Spinal cord (tissue), 10 donors: ENCODE measurements around the gene KLK8. TPM values are rescaled to one million over a fixed set of nuclear protein-coding genes. Genes with fewer than 3 reads are reported as not detected.

Experiments used
- DNase-seq, 6 donors: peaks; one replicate each; pipeline versions ENCODE4 v3.0.0 to v3.0.0-alpha.2; 2013 to 2015; ENCODE audit warnings: low spot score in 6 of 6, low read depth in 4 of 6
- H3K27ac ChIP-seq: one replicate; pipeline ENCODE4 v1.5.1; 2013; ENCODE audit warnings: low read depth, low read length, control low read depth
- H3K27me3 ChIP-seq: one replicate; pipeline ENCODE4 v1.6.1; 2013; ENCODE audit warnings: low read length; ENCODE audit not compliant: control insufficient read depth, insufficient read depth
- H3K36me3 ChIP-seq: one replicate; pipeline ENCODE4 v1.6.1; 2013; ENCODE audit warnings: low read length; ENCODE audit not compliant: control insufficient read depth, insufficient read depth
- H3K4me1 ChIP-seq: one replicate; pipeline ENCODE4 v1.6.1; 2013; ENCODE audit warnings: low read length; ENCODE audit not compliant: control insufficient read depth, insufficient read depth
- H3K4me3 ChIP-seq: one replicate; pipeline ENCODE4 v1.5.1; 2013; ENCODE audit warnings: low read depth, low read length, control low read depth
- H3K9me3 ChIP-seq: one replicate; pipeline ENCODE4 v1.6.1; 2013; ENCODE audit warnings: low read length; ENCODE audit not compliant: control insufficient read depth, insufficient read depth
- WGBS: methylation state at CpG from one replicate; pipeline ENCODE4 v1.1.5; 2013; ENCODE audit warnings: missing lambda C conversion rate; ENCODE audit not compliant: insufficient coverage; 5-methylcytosine and 5-hydroxymethylcytosine counted together
- polyA plus RNA-seq, 2 donors: library from polyadenylated mRNA; unstranded; fragments of 120-200 nt; gene quantifications; one replicate each; pipeline ENCODE4 v1.2.1, GENCODE V29; 2013; ENCODE audit not compliant: insufficient read length in 2 of 2
- total RNA-seq, 2 donors: library from RNA; depleted of rRNA in 1 of 2; stranded (reverse); fragments of 120-200 nt in 1 of 2; fragments of >200 nt in 1 of 2; gene quantifications; one replicate each; pipeline versions ENCODE4 v1.2.3 to v1.2.4, GENCODE V29; 2013 to 2014
- donor health status: healthy.

Gene KLK8
- total and polyA plus RNA-seq, 4 donors: 0.71 to 1.4 TPM; not detected in 2

- no peak for DNase-seq
- Histone ChIP-seq H3K36me3 (no peaks in the 10 kb centered on the region), H3K4me3 (no peak overlapping the region), H3K27ac (no peak overlapping the region), H3K9me3 (no peaks in the 10 kb centered on the region), H3K27me3 (peaks cover 28% of the 10 kb centered on the region), H3K4me1 (no peaks in the 10 kb centered on the region)
- 77% methylated on average over 12 of the region's 19 CpGs for WGBS
Observed at GRCh38 chr19:51009061-51009891, 7.9 kb upstream of the KLK8 start.

DNA sequence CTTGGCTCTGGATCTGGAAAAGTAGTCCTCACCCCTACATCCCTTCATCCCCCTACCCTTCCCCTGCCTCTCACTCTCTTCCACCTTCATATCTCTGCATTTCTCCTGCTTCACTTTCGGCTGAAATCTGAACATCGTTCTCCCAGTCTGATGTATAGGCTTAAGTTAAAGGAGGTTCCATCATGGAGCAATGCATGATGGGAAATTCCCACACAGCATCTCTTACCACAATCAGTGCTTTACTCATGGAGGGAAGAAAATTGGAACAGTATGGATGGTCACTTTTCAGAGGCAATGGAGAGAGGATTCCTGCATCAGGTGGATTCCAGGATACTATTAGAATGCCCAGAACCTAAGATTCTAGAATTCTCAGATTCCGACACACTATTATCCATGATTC lies 6.1 kb upstream of the KLK8 start:
- DNase-seq: peak in 1 of 6 donors; percentile 17
- peaks cover 28% of the 10 kb centered on the region for H3K27me3 ChIP-seq

GRCh38 chr19:51006406-51006805 lies 5.0 kb upstream of the KLK8 start:
- no peaks in the 10 kb centered on the region for H3K9me3 ChIP-seq
- no peak overlapping the region for H3K4me3 ChIP-seq
- H3K27ac ChIP-seq: no peak overlapping the region
- WGBS: 60% methylated on average over 8 of the region's 8 CpGs
- no peak for DNase-seq
- peaks cover 35% of the 10 kb centered on the region for H3K27me3 ChIP-seq
- no peaks in the 10 kb centered on the region for H3K36me3 ChIP-seq
- H3K4me1 ChIP-seq: peaks cover 3% of the 10 kb centered on the region

More for the DNA sequence above, 6.1 kb upstream of the KLK8 start:
- no peaks in the 10 kb centered on the region for H3K9me3 ChIP-seq
- no peak overlapping the region for H3K27ac ChIP-seq
- H3K4me3 ChIP-seq: no peak overlapping the region
- H3K36me3 ChIP-seq: no peaks in the 10 kb centered on the region
- peaks cover 2% of the 10 kb centered on the region for H3K4me1 ChIP-seq
- no CpG with 5 or more reads among the region's 3 CpGs for WGBS

- Histone ChIP-seq H3K27ac (no peak overlapping the region), H3K36me3 (no peaks in the 10 kb centered on the region), H3K27me3 (peaks cover 38% of the 10 kb centered on the region), H3K4me3 (no peak overlapping the region), H3K9me3 (no peaks in the 10 kb centered on the region), H3K4me1 (peaks cover 3% of the 10 kb centered on the region)
- 100% methylated on average over 1 of the region's 1 CpG for WGBS
- DNase-seq: no peak
Observed at GRCh38 chr19:51005248-51005647, 3.8 kb upstream of the KLK8 start.

- Histone ChIP-seq H3K27me3 (peaks cover 35% of the 10 kb centered on the region), H3K4me3 (no peak overlapping the region), H3K9me3 (no peaks in the 10 kb centered on the region), H3K36me3 (no peaks in the 10 kb centered on the region), H3K4me1 (peaks cover 3% of the 10 kb centered on the region), H3K27ac (no peak overlapping the region)
- 84% methylated on average over 7 of the region's 7 CpGs for WGBS
- DNase-seq: no peak
Observed at GRCh38 chr19:51003316-51003715, 1.9 kb upstream of the KLK8 start.

DNA sequence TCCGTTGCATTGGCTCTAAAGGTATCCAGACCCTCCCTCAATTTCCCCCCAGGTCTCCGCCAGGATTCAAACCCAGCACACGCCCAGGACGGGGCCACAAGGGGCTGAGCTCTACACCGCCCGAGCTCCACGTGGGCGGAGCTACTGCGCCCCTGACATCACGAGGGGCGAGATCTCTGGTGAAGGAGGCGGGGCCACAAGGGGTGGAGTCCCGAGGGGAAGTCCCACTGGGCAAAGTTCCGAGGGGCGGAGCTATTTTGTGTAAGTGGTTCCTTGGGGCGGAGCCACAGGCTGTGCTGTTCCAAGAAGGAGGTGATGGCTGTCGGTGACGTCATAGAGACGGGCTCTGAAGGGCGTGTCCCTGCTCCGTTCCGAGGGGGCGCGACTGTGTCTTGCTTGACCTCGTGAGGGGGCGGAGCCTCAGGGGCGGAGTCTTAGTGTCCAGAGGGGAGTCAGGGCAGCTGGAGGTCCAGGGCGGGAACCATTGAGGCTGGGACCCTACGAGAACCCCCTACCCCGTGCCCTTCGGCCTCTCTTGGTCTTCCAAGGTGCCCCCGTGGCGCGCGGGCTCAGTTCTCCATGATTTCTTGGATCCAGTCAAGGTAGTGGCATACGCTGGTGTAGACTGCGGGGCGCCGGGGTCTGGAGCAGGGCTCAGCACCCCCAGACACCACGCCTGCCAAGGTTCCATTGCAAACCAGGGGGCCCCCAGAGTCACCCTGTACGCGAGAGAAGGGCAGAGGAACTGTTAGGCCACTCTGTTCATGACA lies 1.3 kb upstream of the KLK8 start:
- 60% methylated on average over 42 of the region's 42 CpGs for WGBS
- Histone ChIP-seq H3K4me1 (peaks cover 3% of the 10 kb centered on the region), H3K4me3 (no peak overlapping the region), H3K36me3 (no peaks in the 10 kb centered on the region), H3K27ac (no peak overlapping the region), H3K27me3 (peaks cover 35% of the 10 kb centered on the region), H3K9me3 (no peaks in the 10 kb centered on the region)
- DNase-seq: peak in 2 of 6 donors; percentile 14 to 29

DNA sequence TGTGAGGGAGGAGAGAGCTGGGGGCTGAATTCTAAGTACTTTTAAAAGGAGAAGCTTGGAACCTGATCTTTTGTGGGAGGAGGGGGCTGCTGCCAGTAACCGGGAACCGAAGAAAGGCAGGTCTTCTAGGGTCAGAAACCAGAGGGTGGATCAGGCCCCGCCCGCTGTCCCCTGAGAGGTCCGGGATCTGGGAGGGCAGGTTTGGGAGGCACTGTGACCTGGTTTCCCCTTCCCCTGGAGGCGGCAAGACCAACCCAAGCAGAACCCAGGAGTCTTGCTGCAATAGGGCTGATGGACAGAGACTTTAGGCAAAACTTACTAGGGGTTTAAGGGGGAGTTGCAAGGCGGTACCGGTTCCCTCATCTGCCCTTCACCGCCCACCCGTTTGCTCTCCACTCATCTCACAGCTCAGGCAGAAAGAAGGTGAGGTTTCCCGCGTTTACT lies 707 bp upstream of the KLK8 start:
- Histone ChIP-seq H3K4me1 (peaks cover 3% of the 10 kb centered on the region), H3K27ac (no peak overlapping the region), H3K9me3 (no peaks in the 10 kb centered on the region), H3K27me3 (peaks cover 29% of the 10 kb centered on the region), H3K36me3 (no peaks in the 10 kb centered on the region), H3K4me3 (no peak overlapping the region)
- 38% methylated on average over 8 of the region's 12 CpGs for WGBS
- no peak for DNase-seq

GRCh38 chr19:51000981-51001380 lies 423 bp downstream of the KLK8 start:
- no peaks in the 10 kb centered on the region for H3K9me3 ChIP-seq
- no peaks in the 10 kb centered on the region for H3K36me3 ChIP-seq
- no peak overlapping the region for H3K27ac ChIP-seq
- no peak overlapping the region for H3K4me3 ChIP-seq
- H3K27me3 ChIP-seq: peaks cover 23% of the 10 kb centered on the region
- peaks cover 3% of the 10 kb centered on the region for H3K4me1 ChIP-seq
- WGBS: 34% methylated on average over 13 of the region's 16 CpGs
- DNase-seq: no peak

- Histone ChIP-seq H3K36me3 (no peaks in the 10 kb centered on the region), H3K4me3 (no peak overlapping the region), H3K27ac (no peak overlapping the region), H3K27me3 (peaks cover 23% of the 10 kb centered on the region), H3K9me3 (no peaks in the 10 kb centered on the region), H3K4me1 (peaks cover 3% of the 10 kb centered on the region)
- no peak for DNase-seq
- 90% methylated on average over 10 of the region's 10 CpGs for WGBS
Observed at GRCh38 chr19:51000426-51000825, 978 bp downstream of the KLK8 start.
